ELF-1 (cell line): Measurements from ENCODE around the gene MRM1.

Experiments used
- DNase-seq: peaks from one replicate; pipeline ENCODE4 v3.0.0-alpha.2; 2016; ENCODE audit warnings: low read depth, low spot score

Gene MRM1, protein sequence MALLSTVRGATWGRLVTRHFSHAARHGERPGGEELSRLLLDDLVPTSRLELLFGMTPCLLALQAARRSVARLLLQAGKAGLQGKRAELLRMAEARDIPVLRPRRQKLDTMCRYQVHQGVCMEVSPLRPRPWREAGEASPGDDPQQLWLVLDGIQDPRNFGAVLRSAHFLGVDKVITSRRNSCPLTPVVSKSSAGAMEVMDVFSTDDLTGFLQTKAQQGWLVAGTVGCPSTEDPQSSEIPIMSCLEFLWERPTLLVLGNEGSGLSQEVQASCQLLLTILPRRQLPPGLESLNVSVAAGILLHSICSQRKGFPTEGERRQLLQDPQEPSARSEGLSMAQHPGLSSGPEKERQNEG

DNA sequence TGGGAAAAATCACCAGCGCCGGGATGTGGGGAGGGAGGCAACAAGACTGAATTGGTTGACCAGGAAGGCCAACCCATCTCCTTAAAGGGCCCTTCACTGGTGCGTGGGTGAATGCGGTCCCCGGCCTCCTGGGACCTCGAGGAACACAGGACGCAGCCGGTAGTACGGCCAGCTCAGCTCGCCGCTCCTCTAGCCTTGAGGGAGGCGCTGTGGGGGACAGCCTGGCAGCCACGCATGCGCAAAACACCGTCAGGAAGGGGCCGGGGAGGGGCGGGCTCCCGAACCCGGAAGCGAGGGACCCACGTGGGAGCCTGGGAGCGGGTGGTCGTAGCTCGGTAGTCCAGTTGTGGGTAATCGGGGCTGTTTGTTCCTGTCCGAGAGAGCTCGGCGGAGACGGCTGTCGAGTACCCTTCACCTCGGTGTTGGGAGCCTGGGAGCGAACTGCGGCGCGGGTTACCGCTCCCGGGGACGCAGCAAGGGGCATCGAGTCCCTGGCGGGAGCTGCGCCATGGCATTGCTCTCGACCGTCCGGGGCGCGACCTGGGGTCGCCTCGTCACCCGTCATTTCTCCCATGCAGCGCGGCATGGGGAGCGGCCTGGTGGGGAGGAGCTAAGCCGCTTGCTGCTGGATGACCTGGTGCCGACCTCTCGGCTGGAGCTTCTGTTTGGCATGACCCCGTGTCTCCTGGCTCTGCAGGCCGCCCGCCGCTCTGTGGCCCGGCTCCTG, at the start of gene MRM1:
MRM1 (plus strand) TSS at position 281 of the 727 bp plus-strand sequence; CDS start at position 509, 228 bp downstream.
- DNase-seq, result peak; percentile 96

DNA sequence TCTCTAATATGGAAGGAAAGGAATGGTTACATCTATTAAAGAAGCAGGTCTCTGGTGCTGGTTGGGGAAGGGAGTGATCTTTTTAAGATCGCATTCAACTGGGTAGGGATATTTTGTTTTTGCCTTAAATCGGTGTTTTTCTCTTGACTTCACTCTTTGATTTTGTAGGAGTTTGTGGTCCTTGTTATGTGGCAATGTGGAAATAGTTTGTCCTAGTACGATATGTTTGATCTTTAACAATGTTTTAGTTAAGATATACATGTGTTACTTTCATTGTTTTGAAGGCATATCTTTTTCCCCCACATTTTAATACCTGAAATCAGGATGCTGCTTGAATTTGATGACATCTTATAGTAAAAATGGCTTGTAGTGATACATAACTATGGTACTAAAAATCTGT, 47.9 kb upstream of the MRM1 start:
- no peak for DNase-seq

DNA sequence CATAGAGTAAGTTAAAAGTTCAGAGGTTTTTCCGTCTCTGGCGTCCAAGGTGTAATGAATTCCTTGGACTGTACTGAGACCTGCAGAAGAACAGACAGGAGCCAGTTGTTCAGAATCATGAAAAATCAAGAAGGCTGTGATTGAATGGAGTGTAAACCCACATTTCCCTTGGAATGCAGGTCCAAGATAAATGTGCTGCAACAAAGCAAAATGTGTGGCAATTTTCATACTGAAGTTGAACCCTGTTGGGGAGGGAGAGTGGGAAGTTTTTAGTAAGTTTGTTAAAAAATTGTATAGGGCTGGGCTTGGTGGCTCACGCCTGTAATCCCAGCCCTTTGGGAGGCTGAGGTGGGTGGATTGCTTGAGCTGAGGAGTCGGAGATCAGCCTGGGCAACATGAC, 35.3 kb upstream of the MRM1 start:
- no peak for DNase-seq

DNA sequence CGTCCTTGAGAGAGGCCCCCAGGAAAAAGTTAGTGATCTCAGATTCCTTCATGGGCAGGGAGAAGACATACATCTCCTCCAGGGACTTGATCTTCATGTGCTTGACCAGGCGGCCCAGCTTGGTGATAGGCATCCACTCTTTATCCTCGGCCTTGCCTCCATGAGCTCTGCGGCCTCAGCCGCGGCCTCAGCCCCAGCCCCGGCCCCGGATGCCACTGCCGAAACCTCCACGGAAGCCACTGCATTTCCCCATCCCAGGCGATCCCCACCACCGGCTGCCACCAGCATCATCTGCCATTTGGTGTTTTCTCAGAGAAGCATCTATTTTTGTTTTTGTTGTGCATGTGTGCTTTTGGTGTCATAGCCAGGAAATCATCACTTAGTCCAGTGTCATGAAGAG, 26.4 kb upstream of the MRM1 start:
- no peak for DNase-seq

GRCh38 chr17:36576793-36577192, 24.6 kb upstream of the MRM1 start:
- DNase-seq, result no peak

DNA sequence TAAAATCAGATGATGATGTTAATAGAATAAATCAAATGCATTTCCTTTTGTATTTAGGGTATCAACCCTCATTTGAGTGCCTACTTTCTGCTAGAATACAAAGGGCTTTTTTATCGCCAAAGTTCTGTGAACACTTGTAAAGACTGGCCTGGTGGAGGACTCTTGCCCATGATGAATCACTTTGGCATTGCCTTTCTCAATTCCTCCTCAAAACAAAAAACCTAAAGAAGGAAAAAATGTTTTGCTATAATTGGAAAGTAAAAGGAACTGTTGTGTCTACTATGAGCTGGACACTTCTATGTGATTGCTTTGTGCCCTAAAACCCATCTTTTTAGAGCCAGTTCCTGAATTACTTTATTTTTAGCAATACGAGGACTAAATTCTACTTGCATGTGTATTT, 22.7 kb upstream of the MRM1 start:
- DNase-seq, result no peak

- no peak for DNase-seq
These were observed 17.6 kb upstream of the MRM1 start for GRCh38 chr17:36583787-36584186.

GRCh38 chr17:36586138-36586537, 15.2 kb upstream of the MRM1 start:
- DNase-seq, result no peak

GRCh38 chr17:36590082-36590481, 11.3 kb upstream of the MRM1 start:
- DNase-seq, result no peak

DNA sequence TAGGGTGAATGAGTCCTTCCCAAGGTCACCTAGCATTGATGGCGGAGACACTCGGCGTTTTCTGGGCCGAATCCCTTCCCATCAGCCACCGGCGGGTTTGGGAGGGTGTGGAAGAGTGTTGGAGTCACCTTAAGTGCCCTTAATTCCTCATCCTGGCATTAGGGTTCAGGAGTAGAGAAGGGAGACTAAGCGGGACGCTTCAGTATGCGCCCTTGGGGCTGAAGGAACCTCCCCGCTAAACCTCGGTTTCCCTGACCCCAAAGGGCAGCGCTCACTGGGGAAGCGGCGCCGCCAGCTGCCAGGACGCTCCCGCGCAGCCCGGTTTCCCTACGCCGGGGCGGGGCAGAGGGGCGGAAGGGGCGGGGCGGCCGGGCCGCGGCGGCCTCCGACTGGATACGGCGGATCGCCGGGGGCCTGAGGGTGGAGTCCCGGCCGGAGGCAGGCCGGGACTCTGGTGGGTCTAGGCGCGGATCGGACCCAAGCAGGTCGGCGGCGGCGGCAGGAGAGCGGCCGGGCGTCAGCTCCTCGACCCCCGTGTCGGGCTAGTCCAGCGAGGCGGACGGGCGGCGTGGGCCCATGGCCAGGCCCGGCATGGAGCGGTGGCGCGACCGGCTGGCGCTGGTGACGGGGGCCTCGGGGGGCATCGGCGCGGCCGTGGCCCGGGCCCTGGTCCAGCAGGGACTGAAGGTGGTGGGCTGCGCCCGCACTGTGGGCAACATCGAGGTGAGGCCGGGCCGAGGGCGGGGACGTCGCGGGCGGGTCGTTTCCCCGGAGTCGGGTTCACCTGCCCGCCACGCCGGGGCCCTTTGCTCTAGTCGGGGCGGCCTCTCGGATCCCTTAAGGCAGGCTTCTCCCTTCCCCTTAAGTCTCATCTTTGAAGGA, 9.7 kb upstream of the MRM1 start, which contains the start of gene DHRS11:
DHRS11 (plus strand) TSS at position 446 of the 882 bp plus-strand sequence; CDS start at position 577, 131 bp downstream.
- DNase-seq, result peak; percentile 76

DNA sequence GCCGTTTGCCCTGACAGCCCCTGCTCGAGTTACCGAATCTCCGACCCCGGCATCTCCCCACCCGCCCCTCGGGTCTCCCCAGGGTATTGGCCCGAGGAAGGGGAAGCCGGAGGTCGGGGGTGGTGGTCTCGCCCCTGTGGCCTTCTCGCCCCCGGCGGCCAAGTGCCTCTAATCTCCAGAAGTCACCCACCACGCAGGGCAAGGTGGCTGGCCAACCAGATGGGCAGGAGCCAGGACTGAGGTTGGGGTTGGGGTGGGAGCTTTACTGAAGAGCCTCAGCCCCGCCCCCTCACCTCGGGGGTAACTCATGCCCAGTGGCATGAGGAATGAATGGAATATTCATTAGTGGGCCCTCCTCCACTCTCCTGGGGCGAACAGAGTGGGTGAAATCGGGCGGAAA, 9.1 kb upstream of the MRM1 start:
- DNase-seq, result no peak

DNA sequence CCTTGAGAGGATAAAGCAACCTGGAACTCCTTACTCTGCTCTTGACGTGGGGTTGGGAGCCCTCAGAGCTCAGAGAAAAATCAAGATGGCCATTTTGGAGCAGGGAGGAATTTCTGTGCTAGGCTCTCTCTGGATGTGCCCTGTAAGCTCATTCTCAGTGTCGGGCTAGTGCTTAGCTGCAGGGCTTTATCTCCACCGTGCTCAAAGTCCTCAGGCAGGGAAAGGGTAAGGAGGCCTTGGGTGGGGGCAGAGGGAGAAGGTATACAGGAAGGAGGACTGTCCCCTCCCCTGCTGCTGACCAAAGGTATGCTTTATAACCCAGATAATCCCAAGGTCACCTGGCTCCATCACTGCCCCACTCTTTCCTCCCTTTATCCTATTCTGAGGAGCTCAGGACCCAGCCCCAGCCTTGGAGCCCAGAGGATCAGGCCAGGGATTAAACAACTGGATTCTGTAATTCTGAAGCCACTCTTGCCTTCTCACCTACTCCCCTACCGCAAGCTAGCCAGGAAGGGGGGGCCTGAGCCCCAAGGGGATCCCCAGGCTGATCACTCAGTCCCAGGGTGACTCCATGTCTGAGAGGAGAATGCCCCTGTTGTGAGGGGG, 8.6 kb upstream of the MRM1 start:
- no peak for DNase-seq

DNA sequence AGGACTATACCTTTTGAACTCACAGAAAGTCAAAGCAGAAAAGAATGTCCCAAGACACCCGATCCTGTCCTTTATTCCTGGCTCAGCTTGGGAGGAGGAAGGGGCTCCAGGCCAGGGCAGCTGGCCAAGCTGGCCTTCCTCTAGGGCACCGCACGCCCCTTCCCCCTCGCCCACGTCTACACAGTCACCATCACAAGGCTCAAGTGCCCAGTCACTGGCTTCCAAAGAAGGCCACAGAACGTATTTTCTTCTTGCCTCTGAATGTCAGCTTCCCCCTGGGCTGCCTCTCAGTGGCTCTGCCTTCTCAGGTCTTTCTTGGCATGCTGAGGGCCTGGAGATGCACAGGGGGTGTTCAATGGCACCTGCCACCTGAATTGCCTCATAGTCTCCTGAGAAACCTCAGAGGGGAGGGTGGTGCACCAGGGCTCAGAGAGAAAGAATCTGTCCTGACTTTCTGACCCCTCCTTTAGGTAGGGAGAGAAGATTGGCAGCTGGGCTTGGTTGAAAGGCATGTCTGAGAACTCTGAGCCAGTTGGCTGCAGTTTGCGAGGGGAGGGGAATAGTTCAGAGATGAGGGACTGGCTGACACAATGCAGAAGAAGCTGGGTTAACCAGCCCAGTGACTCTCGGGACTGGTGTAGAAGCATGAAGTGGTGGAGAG, 7.6 kb upstream of the MRM1 start:
- peak; percentile 67 for DNase-seq

GRCh38 chr17:36594626-36595401, 6.6 kb upstream of the MRM1 start:
- DNase-seq, result no peak

DNA sequence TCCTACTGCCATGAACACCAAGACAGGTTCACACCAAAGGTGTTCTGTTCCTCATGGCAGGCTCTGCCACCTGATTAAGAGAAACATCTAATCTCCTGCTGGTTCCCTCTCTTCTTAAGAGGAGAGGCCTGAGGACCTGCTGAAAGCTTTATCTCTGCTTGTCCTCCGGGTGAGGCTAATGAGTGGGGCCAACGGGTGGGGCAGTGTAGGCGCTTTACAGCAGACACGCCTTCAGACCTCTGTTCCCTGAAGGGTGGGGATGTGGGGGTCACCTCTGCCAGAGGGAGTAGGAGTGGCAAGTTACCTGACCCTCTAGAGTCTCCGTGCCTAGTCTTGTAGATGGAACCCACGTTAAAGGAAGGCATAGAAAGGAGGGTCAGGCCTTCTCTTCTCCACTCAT, 4.2 kb upstream of the MRM1 start:
- no peak for DNase-seq

- DNase-seq, result no peak
These were observed 3.3 kb upstream of the MRM1 start for GRCh38 chr17:36597866-36598777.

DNA sequence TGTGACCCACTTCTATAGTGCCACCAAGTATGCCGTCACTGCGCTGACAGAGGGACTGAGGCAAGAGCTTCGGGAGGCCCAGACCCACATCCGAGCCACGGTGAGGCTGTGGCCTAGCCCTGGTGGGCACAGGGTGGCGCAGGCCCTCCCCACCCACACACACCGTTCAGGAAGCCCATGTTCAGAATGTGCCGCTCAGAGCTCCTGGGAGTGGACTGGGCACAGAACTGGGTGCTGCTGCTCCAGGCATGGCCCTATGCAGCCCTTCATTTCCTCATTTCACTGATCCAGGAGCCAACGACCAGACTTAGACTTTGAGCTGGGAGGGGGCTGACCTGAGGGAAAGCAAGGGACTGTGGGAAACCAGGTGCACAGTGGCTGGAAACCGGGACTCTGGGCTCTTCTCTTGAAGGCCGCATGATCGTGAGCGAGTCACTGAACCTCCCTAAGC, 2.4 kb upstream of the MRM1 start:
- DNase-seq, result no peak

- DNase-seq, result no peak
These were observed 1.7 kb upstream of the MRM1 start for GRCh38 chr17:36599546-36600250.
